Coronary artery (tissue), 2 donors: ENCODE results near the gene ARSI.
A peak's percentile ranks its signal among the peaks of the same experiment; 100 is the strongest.

Source experiments
- DNase-seq: peaks from one replicate; pipeline ENCODE4 v3.0.0-alpha.2; 2017; ENCODE audit warnings: low spot score
- H3K27ac ChIP-seq, 2 donors: fragments of 200-600 bp; sonication (generic); one replicate each; pipeline ENCODE4 v1.5.1; 2016 to 2019
- H3K4me3 ChIP-seq: fragments of 200-600 bp; sonication (generic); 2 replicates; pipeline ENCODE4 v1.5.1; 2016; ENCODE audit warnings: mild to moderate bottlenecking, moderate library complexity
- CTCF ChIP-seq: fragments of 200-600 bp; sonication (generic); IDR thresholded peaks from one replicate; pipeline ENCODE4 v1.5.1; 2019; ENCODE audit warnings: antibody characterized with exemption

Gene ARSI

GRCh38 chr5:150321211-150321610 lies 18.5 kb upstream of the ARSI start:
- DNase-seq = no peak
- TF ChIP-seq CTCF = no peak
- Histone ChIP-seq H3K27ac (no peak overlapping the region), H3K4me3 (no peak overlapping the region)

DNA sequence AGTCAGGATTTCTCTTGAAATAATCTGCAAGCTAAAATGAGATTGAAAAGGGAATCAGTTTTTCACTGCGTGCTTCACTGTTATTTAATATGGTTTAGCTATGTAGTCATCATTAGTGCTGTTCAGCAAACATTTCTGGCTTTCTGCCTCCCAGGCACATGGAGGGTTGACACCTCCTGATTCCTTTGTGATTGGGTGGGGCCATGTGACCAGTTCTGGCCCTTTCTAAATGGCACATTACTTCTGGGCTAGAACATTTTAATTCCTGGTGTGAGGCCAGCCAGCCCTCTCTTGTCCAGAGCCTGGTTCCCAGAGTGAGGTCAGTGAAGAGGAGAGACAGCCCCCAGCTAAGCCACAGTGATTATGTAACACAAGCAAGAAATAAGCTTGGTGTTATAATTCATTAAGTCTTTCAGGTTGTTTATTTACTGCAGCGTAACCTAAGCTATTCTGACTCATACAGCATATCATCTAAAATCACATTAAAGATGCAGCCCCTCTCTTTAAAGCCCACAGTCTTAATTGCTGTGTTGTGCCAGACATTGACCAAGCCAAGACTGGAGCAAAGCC lies 17.4 kb upstream of the ARSI start:
- no peak overlapping the region for H3K4me3 ChIP-seq
- TF ChIP-seq CTCF = no peak
- H3K27ac ChIP-seq = no peak overlapping the region
- DNase-seq = peak; percentile 82

GRCh38 chr5:150319484-150319790 lies 16.7 kb upstream of the ARSI start:
- no peak for DNase-seq
- Histone ChIP-seq H3K4me3 (no peak overlapping the region), H3K27ac (no peak overlapping the region)
- TF ChIP-seq CTCF = no peak

GRCh38 chr5:150318613-150319483 lies 16.1 kb upstream of the ARSI start:
- TF ChIP-seq CTCF = no peak
- no peak for DNase-seq
- no peak overlapping the region for H3K4me3 ChIP-seq
- no peak overlapping the region for H3K27ac ChIP-seq

DNA sequence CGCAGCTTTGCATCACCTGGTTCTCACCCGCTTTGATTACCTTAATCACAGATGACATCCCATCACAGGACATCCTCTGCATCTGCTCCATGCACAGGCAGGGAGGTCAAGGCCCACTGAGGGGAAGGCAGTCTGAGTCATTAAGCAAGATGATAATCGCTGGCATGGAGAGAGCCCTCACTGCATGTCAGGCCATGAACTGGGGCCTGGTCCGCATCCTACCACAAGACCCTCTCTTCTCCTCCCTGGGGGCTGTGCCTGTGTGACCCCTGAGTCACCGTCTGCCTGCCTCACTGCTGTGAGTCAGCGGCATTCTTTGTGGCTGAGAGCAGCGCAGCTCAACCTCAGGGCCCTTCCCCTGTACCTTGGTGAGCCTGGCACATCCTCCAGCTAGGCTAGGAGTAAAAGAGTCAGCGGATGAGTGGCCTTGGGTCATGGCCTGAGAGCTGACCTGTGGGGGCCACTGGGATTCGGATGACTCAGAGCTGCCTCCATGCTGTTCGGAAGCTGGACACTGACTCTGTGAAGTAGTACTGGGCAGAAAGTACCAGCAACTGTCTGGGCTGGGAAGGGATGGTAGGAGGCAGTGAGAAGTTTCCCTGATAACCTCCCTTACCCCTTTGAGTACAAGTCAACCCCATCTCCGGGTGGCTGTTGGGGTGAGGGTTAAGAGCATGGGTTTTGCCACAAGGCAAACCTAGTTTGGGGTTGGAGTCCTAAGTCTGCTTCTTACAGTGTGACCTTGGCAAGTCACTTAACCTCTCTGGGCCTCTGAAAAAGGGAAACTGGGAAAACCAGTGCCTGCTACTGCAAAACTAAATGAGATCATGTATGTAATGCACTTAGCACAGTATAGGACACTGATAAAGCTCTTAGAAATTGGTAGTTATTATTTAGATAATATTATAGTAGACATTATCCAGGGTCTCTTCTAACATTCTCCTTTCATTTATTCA lies 14.6 kb upstream of the ARSI start:
- no peak for TF ChIP-seq CTCF
- no peak for DNase-seq
- Histone ChIP-seq H3K27ac (peak overlapping the region in 1 of 2 donors; percentile 3), H3K4me3 (no peak overlapping the region)

GRCh38 chr5:150316320-150316719 lies 13.6 kb upstream of the ARSI start:
- no peak for DNase-seq
- TF ChIP-seq CTCF = no peak
- Histone ChIP-seq H3K27ac (no peak overlapping the region), H3K4me3 (no peak overlapping the region)
